B cell (primary cell): ENCODE data around the gene CPNE4. TPM values are rescaled to one million over a fixed set of nuclear protein-coding genes. Genes with fewer than 3 reads are reported as not detected.

Source experiments
- ATAC-seq: fragments of 200-7000 bp; cut with Tn5 transposase; one replicate; pipeline ENCODE4 v1.10.0; 2021; ENCODE audit warnings: low read depth, mild to moderate bottlenecking, moderate number of reproducible peaks, moderate library complexity
- CTCF ChIA-PET: fragments of 350-600 bp; sonication (Branson Sonifier 250); formaldehyde crosslinking; loops from one replicate; lab custom pipeline; 2021; ENCODE audit warnings: antibody characterized with exemption, inconsistent platforms; lab: Charles Lee
- POLR2A ChIA-PET: fragments of 350-600 bp; sonication (Branson Sonifier 250); formaldehyde crosslinking; loops from one replicate; lab custom pipeline; 2021; ENCODE audit warnings: antibody characterized with exemption; lab: Charles Lee
- DNase-seq: peaks from one replicate; pipeline ENCODE4 v3.0.0; 2013
- H2AFZ ChIP-seq: 2 replicates; pipeline ENCODE4 v1.6.1; 2012; ENCODE audit warnings: mild to moderate bottlenecking, low read depth, low read length; ENCODE audit not compliant: insufficient read depth, poor library complexity, severe bottlenecking
- H3K27ac ChIP-seq, 2 donors: 1 replicate in 1 of 2; 2 replicates in 1 of 2; pipeline ENCODE4 v1.5.1; 2012 to 2013; ENCODE audit warnings: low read length in 2 of 2, mild to moderate bottlenecking in 2 of 2, moderate library complexity in 1 of 2
- H3K27me3 ChIP-seq, 4 experiments: fragments of 200-600 bp in 1 of 4; sonication (generic) in 1 of 4; replicated peaks in 1 of 4; 1 replicate in 2 of 4; 2 replicates in 2 of 4; pipeline versions ENCODE4 v1.6.1 to v1.7.0; 2013 to 2016; ENCODE audit warnings: low read length in 3 of 4, mild to moderate bottlenecking in 2 of 4, mixed read lengths in 1 of 4, moderate library complexity in 1 of 4; ENCODE audit not compliant: insufficient read depth in 4 of 4, control insufficient read depth in 3 of 4; ENCODE audit errors: control extremely low read depth in 1 of 4
- H3K36me3 ChIP-seq, 2 experiments: replicated peaks in 1 of 2; 1 replicate in 1 of 2; 2 replicates in 1 of 2; pipeline versions ENCODE4 v1.6.1 to v1.7.1; 2013; ENCODE audit warnings: low read length in 1 of 2; ENCODE audit not compliant: insufficient read depth in 2 of 2, control insufficient read depth in 1 of 2; ENCODE audit errors: control extremely low read depth in 1 of 2, extremely low read depth in 1 of 2
- H3K4me1 ChIP-seq, 2 donors: fragments of 200-600 bp in 1 of 2; sonication (generic) in 1 of 2; 1 replicate in 1 of 2; 2 replicates in 1 of 2; pipeline versions ENCODE4 v1.5.1 to v1.6.1; 2013 to 2017; ENCODE audit warnings: low read length in 2 of 2; ENCODE audit not compliant: control insufficient read depth in 2 of 2, insufficient read depth in 2 of 2
- H3K4me2 ChIP-seq: replicated peaks from 2 replicates; pipeline ENCODE3; 2012; ENCODE audit warnings: mild to moderate bottlenecking, low read depth, low read length; ENCODE audit not compliant: poor library complexity, severe bottlenecking
- H3K4me3 ChIP-seq, 5 experiments: fragments of 200-600 bp in 1 of 5; sonication (generic) in 1 of 5; 1 replicate in 3 of 5; 2 replicates in 2 of 5; pipeline versions ENCODE4 v1.5.1 to v1.7.0; 2011 to 2016; ENCODE audit warnings: low read length in 4 of 5, mild to moderate bottlenecking in 4 of 5, low read depth in 2 of 5, control low read depth in 1 of 5, moderate library complexity in 1 of 5; ENCODE audit not compliant: insufficient read depth in 1 of 5; ENCODE audit errors: control extremely low read depth in 1 of 5, extremely low read depth in 1 of 5
- H3K79me2 ChIP-seq: fragments of 200-600 bp; sonication (generic); one replicate; pipeline ENCODE4 v1.6.0; 2016; ENCODE audit warnings: low read length; ENCODE audit not compliant: control insufficient read depth, insufficient read depth
- H3K9ac ChIP-seq: fragments of 200-600 bp; sonication (generic); 2 replicates; pipeline ENCODE4 v1.6.1; 2017; ENCODE audit warnings: mild to moderate bottlenecking, low read length, moderate library complexity
- H3K9me3 ChIP-seq, 3 donors: one replicate each; pipeline versions ENCODE4 v1.6.1 to v1.7.1; 2013; ENCODE audit warnings: low read length in 2 of 3; ENCODE audit not compliant: control insufficient read depth in 2 of 3, insufficient read depth in 1 of 3; ENCODE audit errors: control extremely low read depth in 1 of 3
- H4K20me1 ChIP-seq: 2 replicates; pipeline ENCODE4 v1.6.0; 2012; ENCODE audit warnings: mild to moderate bottlenecking, low read length; ENCODE audit not compliant: insufficient read depth, control insufficient read depth, poor library complexity, severe bottlenecking
- H3K27ac Mint-ChIP-seq: one replicate; pipeline ENCODE4 v1.8.0; 2021; ENCODE audit warnings: mixed read lengths
- H3K27me3 Mint-ChIP-seq: one replicate; pipeline ENCODE4 v1.8.0; 2021; ENCODE audit warnings: mixed read lengths
- H3K4me1 Mint-ChIP-seq: one replicate; pipeline ENCODE4 v1.8.0; 2021; ENCODE audit warnings: mixed read lengths
- H3K4me3 Mint-ChIP-seq: one replicate; pipeline ENCODE4 v1.8.0; 2021; ENCODE audit warnings: mixed read lengths
- H3K9me3 Mint-ChIP-seq: one replicate; pipeline ENCODE4 v1.8.0; 2022; ENCODE audit warnings: mixed read lengths; ENCODE audit not compliant: insufficient read depth
- EZH2 ChIP-seq: IDR thresholded peaks from 2 replicates; pipeline ENCODE4 v1.6.1; 2012; ENCODE audit warnings: borderline replicate concordance, low read depth, mild to moderate bottlenecking, moderate library complexity, low read length; ENCODE audit not compliant: insufficient read depth, poor library complexity, severe bottlenecking
- WGBS: methylation state at CpG from one replicate; pipeline ENCODE4 v1.1.5; 2013; ENCODE audit warnings: missing lambda C conversion rate; ENCODE audit not compliant: insufficient coverage; 5-methylcytosine and 5-hydroxymethylcytosine counted together
- intact Hi-C: fragments of 100-400 bp; cut with micrococcal nuclease; formaldehyde crosslinking; loops from one replicate; pipeline ENCODE4 v1.10.0; 2022
- polyA plus RNA-seq: library from polyadenylated mRNA; depleted of rRNA; stranded (reverse); fragments of >200 nt; gene quantifications from 2 replicates; pipeline ENCODE4 v1.2.3, GENCODE V29; 2012
- total RNA-seq, 2 donors: library from RNA; stranded (reverse); fragments of 120-200 nt in 1 of 2; gene quantifications; 1 replicate in 1 of 2; 2 replicates in 1 of 2; pipeline versions ENCODE4 v1.2.3 to v1.2.4, GENCODE V29; 2013 to 2022
- TF ChIP-seq, protein P1 (sequence below): fragments of 200-600 bp; IDR thresholded peaks from one replicate; pipeline ENCODE4 v1.8.0; 2022; ENCODE audit warnings: antibody characterized with exemption, mild to moderate bottlenecking

CPNE4 gene
- total and polyA plus RNA-seq, 2 donors (not counting 1 experiment from before 2014, with no cell fraction given), result not detected

GRCh38 chr3:132083583-132084279 lies 48.9 kb upstream of the CPNE4 start:
- H3K4me2 ChIP-seq, result no peak overlapping the region
- Mint-ChIP-seq H3K9me3 (no peaks in the 10 kb centered on the region), H3K27me3 (no peaks in the 10 kb centered on the region), H3K4me1 (no peaks in the 10 kb centered on the region), H3K27ac (no peak overlapping the region), H3K4me3 (no peak overlapping the region)
- H3K9ac ChIP-seq, result no peak overlapping the region
- no peaks in the 10 kb centered on the region for H3K27me3 ChIP-seq
- 67% methylated on average over 3 of the region's 6 CpGs for WGBS
- ATAC-seq, result no peak
- CTCF ChIA-PET, result no interaction called here
- H4K20me1 ChIP-seq, result no peaks in the 10 kb centered on the region
- intact Hi-C loops, result no loop called here
- TF ChIP-seq EZH2, result no peak
- TF ChIP-seq, protein P1, sequence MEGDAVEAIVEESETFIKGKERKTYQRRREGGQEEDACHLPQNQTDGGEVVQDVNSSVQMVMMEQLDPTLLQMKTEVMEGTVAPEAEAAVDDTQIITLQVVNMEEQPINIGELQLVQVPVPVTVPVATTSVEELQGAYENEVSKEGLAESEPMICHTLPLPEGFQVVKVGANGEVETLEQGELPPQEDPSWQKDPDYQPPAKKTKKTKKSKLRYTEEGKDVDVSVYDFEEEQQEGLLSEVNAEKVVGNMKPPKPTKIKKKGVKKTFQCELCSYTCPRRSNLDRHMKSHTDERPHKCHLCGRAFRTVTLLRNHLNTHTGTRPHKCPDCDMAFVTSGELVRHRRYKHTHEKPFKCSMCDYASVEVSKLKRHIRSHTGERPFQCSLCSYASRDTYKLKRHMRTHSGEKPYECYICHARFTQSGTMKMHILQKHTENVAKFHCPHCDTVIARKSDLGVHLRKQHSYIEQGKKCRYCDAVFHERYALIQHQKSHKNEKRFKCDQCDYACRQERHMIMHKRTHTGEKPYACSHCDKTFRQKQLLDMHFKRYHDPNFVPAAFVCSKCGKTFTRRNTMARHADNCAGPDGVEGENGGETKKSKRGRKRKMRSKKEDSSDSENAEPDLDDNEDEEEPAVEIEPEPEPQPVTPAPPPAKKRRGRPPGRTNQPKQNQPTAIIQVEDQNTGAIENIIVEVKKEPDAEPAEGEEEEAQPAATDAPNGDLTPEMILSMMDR, result no peak
- no peak for DNase-seq
- H3K9me3 ChIP-seq, result no peaks in the 10 kb centered on the region
- no peaks in the 10 kb centered on the region for H3K36me3 ChIP-seq
- H3K79me2 ChIP-seq, result no peaks in the 10 kb centered on the region
- H2AFZ ChIP-seq, result no peak overlapping the region
- H3K4me1 ChIP-seq, result no peaks in the 10 kb centered on the region
- POLR2A ChIA-PET, result no interaction called here
- H3K27ac ChIP-seq, result no peak overlapping the region
- H3K4me3 ChIP-seq, result no peak overlapping the region

- no peak overlapping the region for H3K4me2 ChIP-seq
- POLR2A ChIA-PET, result no interaction called here
- no peak for DNase-seq
- H3K27me3 Mint-ChIP-seq, result no peaks in the 10 kb centered on the region
- CTCF ChIA-PET, result no interaction called here
- H4K20me1 ChIP-seq, result no peaks in the 10 kb centered on the region
- no peaks in the 10 kb centered on the region for H3K9me3 Mint-ChIP-seq
- no peaks in the 10 kb centered on the region for H3K4me1 ChIP-seq
- TF ChIP-seq, protein P1, result no peak
- TF ChIP-seq EZH2, result no peak
- no peak overlapping the region for H2AFZ ChIP-seq
- ATAC-seq, result no peak
- H3K9ac ChIP-seq, result no peak overlapping the region
- no peaks in the 10 kb centered on the region for H3K9me3 ChIP-seq
- H3K4me1 Mint-ChIP-seq, result no peaks in the 10 kb centered on the region
- intact Hi-C loops, result no loop called here
- H3K79me2 ChIP-seq, result no peaks in the 10 kb centered on the region
- H3K4me3 ChIP-seq, result no peak overlapping the region
- no peaks in the 10 kb centered on the region for H3K36me3 ChIP-seq
- WGBS, result no CpG with 5 or more reads among the region's 3 CpGs
- no peak overlapping the region for H3K27ac ChIP-seq
- H3K27ac Mint-ChIP-seq, result no peak overlapping the region
- no peaks in the 10 kb centered on the region for H3K27me3 ChIP-seq
- no peak overlapping the region for H3K4me3 Mint-ChIP-seq
These were observed 48.3 kb upstream of the CPNE4 start for GRCh38 chr3:132083159-132083558.
